ENCODE results near the gene ZNF536.

ZNF536 gene

DNA sequence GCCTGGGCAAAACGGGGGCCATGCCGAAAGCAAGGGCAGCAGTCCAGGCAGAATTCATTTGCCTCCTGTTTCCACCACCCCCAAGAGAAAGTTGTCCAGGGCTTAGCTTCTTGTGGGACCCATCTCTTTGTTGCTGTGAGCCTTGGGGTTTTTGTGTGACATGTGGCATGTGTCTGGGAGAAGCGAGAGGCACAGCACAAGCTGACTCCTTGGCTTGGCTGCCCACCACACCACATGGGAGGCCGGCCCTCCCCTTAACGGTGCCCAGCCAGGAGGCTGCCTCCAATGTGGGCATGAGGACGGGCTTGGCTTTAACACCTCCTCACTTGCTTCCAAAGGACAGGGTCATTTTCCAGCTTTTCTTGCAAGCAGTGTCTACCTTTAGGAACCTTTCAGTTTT is 81.6 kb downstream of the ZNF536 start:
- Histone ChIP-seq H3K27me3 (ENCODE audit: low read depth, low read length) (peaks cover 4% of the 10 kb centered on the region; the same call in 1 of the 2 replicates), H4K20me1 (ENCODE audit: insufficient read depth, low read length) (no peaks in the 10 kb centered on the region)

DNA sequence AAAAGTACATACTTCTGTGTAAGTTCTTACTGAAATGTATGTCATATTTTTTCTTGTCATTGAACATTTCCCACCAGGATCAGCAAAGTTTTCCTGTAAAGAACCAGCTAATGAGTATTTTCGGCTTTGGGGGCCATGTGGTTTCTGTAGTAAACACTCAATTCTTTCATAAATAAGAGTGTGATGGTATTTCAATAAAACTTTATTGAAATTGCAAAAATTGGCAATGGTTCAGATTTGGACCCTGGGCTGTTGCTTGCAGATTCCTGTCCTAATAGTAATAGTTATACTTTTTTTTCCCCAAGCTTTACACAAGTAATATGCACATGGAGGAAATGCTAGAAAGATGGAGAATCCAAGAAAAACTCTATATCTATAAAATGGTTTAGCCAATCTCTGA is 83.7 kb downstream of the ZNF536 start:
- no peak overlapping the region for H2AFZ ChIP-seq (ENCODE audit: low read depth, low read length)
- H3K4me3 ChIP-seq (ENCODE audit: low read length): no peak overlapping the region
- no peaks in the 10 kb centered on the region for H3K36me3 ChIP-seq (replicated peaks; ENCODE audit: low read depth, low read length)
- H3K4me1 ChIP-seq (ENCODE audit: low read length): no peaks in the 10 kb centered on the region
- TF ChIP-seq CTCF (IDR thresholded peaks at IDR 0.05; ENCODE audit: low read depth, low read length): no peak
- no peak for TF ChIP-seq EZH2phosphoT487 (IDR thresholded peaks at IDR 0.05; ENCODE audit: low read depth)
- no peak overlapping the region for H3K4me2 ChIP-seq (ENCODE audit: low read length)
- no peak overlapping the region for H3K9ac ChIP-seq (ENCODE audit: low read length)
- no peak overlapping the region for H3K27ac ChIP-seq (ENCODE audit: low read length)
- H3K27me3 ChIP-seq (ENCODE audit: low read depth, low read length): no peaks in the 10 kb centered on the region
- H4K20me1 ChIP-seq (ENCODE audit: insufficient read depth, low read length): no peaks in the 10 kb centered on the region
- no peaks in the 10 kb centered on the region for H3K9me3 ChIP-seq (ENCODE audit: insufficient read depth, low read length)
- H3K79me2 ChIP-seq (ENCODE audit: low read length): no peaks in the 10 kb centered on the region

More for the DNA sequence above, 81.6 kb downstream of the ZNF536 start:
- H2AFZ ChIP-seq (ENCODE audit: low read depth, low read length): no peak overlapping the region
- H3K9me3 ChIP-seq (ENCODE audit: insufficient read depth, low read length): no peaks in the 10 kb centered on the region
- TF ChIP-seq EZH2phosphoT487 (IDR thresholded peaks at IDR 0.05; ENCODE audit: low read depth): no peak
- TF ChIP-seq CTCF (IDR thresholded peaks at IDR 0.05; ENCODE audit: low read depth, low read length): no peak
- no peaks in the 10 kb centered on the region for H3K36me3 ChIP-seq (replicated peaks; ENCODE audit: low read depth, low read length)
- no peak overlapping the region for H3K4me3 ChIP-seq (ENCODE audit: low read length)
- no peak overlapping the region for H3K27ac ChIP-seq (ENCODE audit: low read length)
- H3K9ac ChIP-seq (ENCODE audit: low read length): no peak overlapping the region
- H3K4me2 ChIP-seq (ENCODE audit: low read length): no peak overlapping the region
- H3K4me1 ChIP-seq (ENCODE audit: low read length): no peaks in the 10 kb centered on the region
- H3K79me2 ChIP-seq (ENCODE audit: low read length): no peaks in the 10 kb centered on the region

DNA sequence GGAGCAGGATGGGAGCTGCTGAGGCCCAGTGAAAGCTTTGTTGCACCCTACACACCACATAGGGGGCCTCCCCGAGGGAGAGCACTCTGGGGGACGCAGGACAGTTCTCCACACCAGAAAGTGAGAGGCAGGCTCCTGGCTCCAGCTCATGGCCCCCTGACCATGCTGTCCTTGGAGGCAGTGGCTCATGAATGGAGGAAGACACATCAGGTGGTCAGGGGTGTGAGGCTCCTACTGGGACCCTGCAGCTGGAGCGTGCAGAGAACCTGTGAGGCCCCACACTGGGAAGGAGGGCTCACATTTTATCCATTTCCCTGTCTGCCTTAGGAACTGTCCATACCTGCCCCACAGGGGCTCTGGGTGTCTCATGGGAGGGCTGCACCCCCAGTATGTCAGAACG is 85.3 kb downstream of the ZNF536 start:
- no peak overlapping the region for H3K4me2 ChIP-seq (ENCODE audit: low read length)
- no peaks in the 10 kb centered on the region for H4K20me1 ChIP-seq (ENCODE audit: insufficient read depth, low read length)
- H3K79me2 ChIP-seq (ENCODE audit: low read length): no peaks in the 10 kb centered on the region
- no peak overlapping the region for H2AFZ ChIP-seq (ENCODE audit: low read depth, low read length)
- H3K9me3 ChIP-seq (ENCODE audit: insufficient read depth, low read length): no peaks in the 10 kb centered on the region
- H3K4me3 ChIP-seq (ENCODE audit: low read length): no peak overlapping the region
- no peaks in the 10 kb centered on the region for H3K4me1 ChIP-seq (ENCODE audit: low read length)
- H3K27me3 ChIP-seq (ENCODE audit: low read depth, low read length): no peaks in the 10 kb centered on the region
- H3K36me3 ChIP-seq (replicated peaks; ENCODE audit: low read depth, low read length): no peaks in the 10 kb centered on the region
- no peak overlapping the region for H3K27ac ChIP-seq (ENCODE audit: low read length)
- H3K9ac ChIP-seq (ENCODE audit: low read length): no peak overlapping the region
- TF ChIP-seq EZH2phosphoT487 (IDR thresholded peaks at IDR 0.05; ENCODE audit: low read depth): no peak
- no peak for TF ChIP-seq CTCF (IDR thresholded peaks at IDR 0.05; ENCODE audit: low read depth, low read length)

DNA sequence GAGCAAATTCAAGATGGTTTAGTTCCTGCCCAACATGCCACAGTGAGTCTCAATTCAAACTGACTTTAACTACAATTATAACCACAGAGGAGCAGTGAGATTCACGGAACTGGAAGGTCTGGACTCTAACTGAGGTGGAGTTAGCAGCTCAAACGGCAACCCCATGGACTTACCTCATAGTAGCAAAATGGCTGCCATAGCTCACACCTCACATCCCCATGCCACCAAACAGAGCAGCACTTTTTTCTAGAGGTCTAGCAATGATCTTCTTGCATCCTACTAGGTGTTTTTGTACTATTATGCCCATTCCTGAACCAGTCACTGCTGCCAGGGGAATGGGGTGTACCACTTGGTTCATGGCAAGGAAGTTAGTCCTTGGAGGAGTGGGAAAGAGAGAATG is 87.7 kb downstream of the ZNF536 start:
- no peak overlapping the region for H2AFZ ChIP-seq (ENCODE audit: low read depth, low read length)
- H3K4me3 ChIP-seq (ENCODE audit: low read length): no peak overlapping the region
- H3K27me3 ChIP-seq (ENCODE audit: low read depth, low read length): no peaks in the 10 kb centered on the region
- TF ChIP-seq EZH2phosphoT487 (IDR thresholded peaks at IDR 0.05; ENCODE audit: low read depth) (no peak), CTCF (IDR thresholded peaks at IDR 0.05; ENCODE audit: low read depth, low read length) (no peak)
- H3K36me3 ChIP-seq (replicated peaks; ENCODE audit: low read depth, low read length): no peaks in the 10 kb centered on the region
- H3K9me3 ChIP-seq (ENCODE audit: insufficient read depth, low read length): no peaks in the 10 kb centered on the region
- H3K4me1 ChIP-seq (ENCODE audit: low read length): no peaks in the 10 kb centered on the region
- H3K4me2 ChIP-seq (ENCODE audit: low read length): no peak overlapping the region
- no peak overlapping the region for H3K9ac ChIP-seq (ENCODE audit: low read length)
- H3K79me2 ChIP-seq (ENCODE audit: low read length): no peaks in the 10 kb centered on the region
- no peak overlapping the region for H3K27ac ChIP-seq (ENCODE audit: low read length)
- H4K20me1 ChIP-seq (ENCODE audit: insufficient read depth, low read length): no peaks in the 10 kb centered on the region

All from OCI-LY3 (cell line).